GM12878 (cell line): ENCODE results near the gene PPP1R14D. TPM values are rescaled to one million over a fixed set of nuclear protein-coding genes. Genes with fewer than 3 reads are reported as not detected.
A peak's percentile ranks its signal among the peaks of the same experiment; 100 is the strongest.

Experiments used
- ATAC-seq: fragments of 200-7000 bp; cut with Tn5 transposase; 3 replicates; pipeline ENCODE4 v1.9.1; 2020; ENCODE audit warnings: mild to moderate bottlenecking, moderate library complexity
- BruUV-seq: library from RNA; stranded (reverse); fragments of 400-500 nt; replicated peaks from 2 replicates; lab custom pipeline; 2021; lab: Mats Ljungman, UMichigan
- CTCF ChIA-PET: fragments of 300-600 bp; sonication (Branson Sonifier 250); formaldehyde crosslinking; extraction: SDS; loops from one replicate; lab custom pipeline; 2021; ENCODE audit warnings: inconsistent platforms; lab: Yijun Ruan, JAX
- POLR2A ChIA-PET: fragments of 350-600 bp; formaldehyde crosslinking; extraction: SDS; loops from one replicate; lab custom pipeline; 2021; ENCODE audit warnings: inconsistent platforms; lab: Charles Lee
- RAD21 ChIA-PET: fragments of 300-600 bp; sonication (Branson Sonifier 250); formaldehyde crosslinking; loops from one replicate; lab custom pipeline; 2023; ENCODE audit warnings: antibody characterized with exemption; ENCODE audit not compliant: unreplicated experiment; lab: Charles Lee
- SMC1A ChIA-PET: fragments of 300-600 bp; sonication (Branson Sonifier 250); formaldehyde crosslinking; loops from one replicate; lab custom pipeline; 2023; ENCODE audit not compliant: unreplicated experiment, uncharacterized antibody; lab: Charles Lee
- DNase-seq: peaks from one replicate; pipeline ENCODE4 v3.0.0-alpha.2; 2011; ENCODE audit warnings: low read depth, low spot score
- FAIRE-seq: peaks from 3 replicates; lab custom pipeline; 2011; peaks lifted over from hg19 to GRCh38; lab: Jason Lieb, UNC
- H2AFZ ChIP-seq: 2 replicates; pipeline ENCODE4 v1.6.0; 2011; ENCODE audit warnings: low read depth, low read length, control low read depth; ENCODE audit not compliant: control insufficient read depth
- H3K27ac ChIP-seq: 2 replicates; pipeline ENCODE4 v1.5.1; 2011; ENCODE audit warnings: control low read depth; ENCODE audit not compliant: control insufficient read depth, insufficient read depth
- H3K27me3 ChIP-seq, 2 experiments: replicated peaks in 1 of 2; 2 replicates each; pipeline versions ENCODE4 v1.6.0 to v1.6.1; 2011; ENCODE audit warnings: low read length in 1 of 2; ENCODE audit not compliant: control insufficient read depth in 2 of 2, insufficient read depth in 2 of 2
- H3K36me3 ChIP-seq, 2 experiments: 2 replicates each; pipeline ENCODE4 v1.5.1; 2011; ENCODE audit warnings: low read length in 1 of 2; ENCODE audit not compliant: control insufficient read depth in 2 of 2, insufficient read depth in 2 of 2
- H3K4me1 ChIP-seq: 2 replicates; pipeline ENCODE4 v1.6.1; 2011; ENCODE audit warnings: mild to moderate bottlenecking, low read length, moderate library complexity, mixed read lengths; ENCODE audit not compliant: control insufficient read depth, insufficient read depth
- H3K4me2 ChIP-seq: 2 replicates; pipeline ENCODE4 v1.6.0; 2011; ENCODE audit warnings: control low read depth; ENCODE audit not compliant: control insufficient read depth, insufficient read depth
- H3K4me3 ChIP-seq: fragments of 200-600 bp; sonication (generic); 2 replicates; pipeline ENCODE4 v1.5.1; 2016
- H3K79me2 ChIP-seq: 2 replicates; pipeline ENCODE4 v1.6.0; 2011; ENCODE audit warnings: low read length; ENCODE audit not compliant: control insufficient read depth, insufficient read depth
- H3K9ac ChIP-seq: 2 replicates; pipeline ENCODE4 v1.8.0; 2011; ENCODE audit warnings: low read length, control low read depth, mixed read lengths; ENCODE audit not compliant: control insufficient read depth, insufficient read depth
- H3K9me3 ChIP-seq: replicated peaks from 3 replicates; pipeline ENCODE4 v1.5.1; 2011; ENCODE audit warnings: mild to moderate bottlenecking, low read length; ENCODE audit not compliant: control insufficient read depth, insufficient read depth
- H4K20me1 ChIP-seq: 2 replicates; pipeline ENCODE4 v1.6.0; 2011; ENCODE audit not compliant: control insufficient read depth, insufficient read depth
- ASH2L ChIP-seq: fragments of 300-600, 200-600 bp; sonication (generic); IDR thresholded peaks from 2 replicates; pipeline ENCODE4 v1.6.1; 2017; ENCODE audit warnings: low read depth, mild to moderate bottlenecking, borderline replicate concordance
- CBFB ChIP-seq: IDR thresholded peaks from 2 replicates; pipeline ENCODE4 v1.6.1; 2016; ENCODE audit warnings: antibody characterized with exemption, low read depth
- CHD2 ChIP-seq: IDR thresholded peaks from 2 replicates; pipeline ENCODE4 v1.6.1; 2011; ENCODE audit warnings: low read depth, low read length, improper control_type of control experiment, borderline replicate concordance
- CREB1 ChIP-seq: IDR thresholded peaks from 2 replicates; pipeline ENCODE4 v1.6.1; 2012; ENCODE audit warnings: low read depth, mild to moderate bottlenecking, inconsistent platforms
- FOXK2 ChIP-seq: fragments of 450-650 bp; IDR thresholded peaks from 2 replicates; pipeline ENCODE4 v1.6.1; 2017; ENCODE audit warnings: mild to moderate bottlenecking, moderate library complexity
- HCFC1 ChIP-seq: fragments of 150-350 bp; IDR thresholded peaks from 2 replicates; pipeline ENCODE4 v1.6.1; 2014; ENCODE audit warnings: low read length
- IKZF1 ChIP-seq: fragments of 450-650 bp; conservative IDR thresholded peaks from 2 replicates; pipeline ENCODE4 v1.6.1; 2017; ENCODE audit warnings: antibody characterized with exemption, mild to moderate bottlenecking
- JUNB ChIP-seq: IDR thresholded peaks from 2 replicates; pipeline ENCODE4 v1.6.1; 2016; ENCODE audit warnings: antibody characterized with exemption, mild to moderate bottlenecking
- MTA3 ChIP-seq: IDR thresholded peaks from 2 replicates; pipeline ENCODE4 v1.6.1; 2012; ENCODE audit warnings: low read length, inconsistent platforms, borderline replicate concordance
- MYB ChIP-seq: fragments of 150-350 bp; IDR thresholded peaks from 2 replicates; pipeline ENCODE4 v1.6.1; 2014; ENCODE audit warnings: mild to moderate bottlenecking, low read depth, low read length, borderline replicate concordance
- NR2C2 ChIP-seq: IDR thresholded peaks from 2 replicates; pipeline ENCODE4 v1.6.1; 2011; ENCODE audit warnings: borderline replicate concordance, low read depth; ENCODE audit not compliant: control insufficient read depth, insufficient read length
- POU2F2 ChIP-seq: IDR thresholded peaks from 3 replicates; pipeline ENCODE4 v1.6.1; 2011; ENCODE audit warnings: low read depth, mild to moderate bottlenecking, low read length, borderline replicate concordance
- RELA ChIP-seq: fragments of 450-650 bp; IDR thresholded peaks from 2 replicates; pipeline ENCODE4 v1.8.0; 2014; ENCODE audit warnings: borderline replicate concordance; ENCODE audit not compliant: partially characterized antibody
- RELB ChIP-seq: fragments of 450-650 bp; IDR thresholded peaks from 2 replicates; pipeline ENCODE4 v1.6.1; 2017; ENCODE audit warnings: low read depth, mild to moderate bottlenecking, moderate library complexity
- WRNIP1 ChIP-seq: IDR thresholded peaks from 2 replicates; pipeline ENCODE4 v1.6.1; 2011; ENCODE audit warnings: low read depth, low read length, improper control_type of control experiment, borderline replicate concordance
- WGBS: methylation state at CpG from one replicate; pipeline ENCODE4 v1.1.6; 2016; ENCODE audit warnings: low lambda C conversion rate; ENCODE audit not compliant: insufficient replicate concordance, insufficient coverage; ENCODE audit errors: missing lambda C conversion rate; 5-methylcytosine and 5-hydroxymethylcytosine counted together
- in situ Hi-C: fragments of 300-500 bp; cut with MboI; formaldehyde crosslinking; loops from 9 replicates; pipeline ENCODE4 v1.14.3; 2018; ENCODE audit warnings: mixed read lengths
- intact Hi-C: fragments of 100-400 bp; cut with micrococcal nuclease; formaldehyde crosslinking; loops from one replicate; pipeline ENCODE4 v1.14.2; 2022; ENCODE audit not compliant: unreplicated experiment
- polyA plus RNA-seq, 11 experiments: library from polyadenylated mRNA; depleted of rRNA in 4 of 11; unstranded in 6 of 11; stranded (reverse) in 5 of 11; fragments of >200 nt; fragmentation: Nextera tagmentation in 4 of 11; fragmentation: Illumina TruSeq in 1 of 11; extraction: Ambion mirVana in 4 of 11; extraction: Trizol in 1 of 11; gene quantifications; 1 replicate in 1 of 11; 2 replicates in 10 of 11; pipeline versions ENCODE4 v1.2.1 to v1.2.3, GENCODE V29; 2011 to 2016; ENCODE audit warnings: inconsistent platforms in 2 of 11, missing spikeins in 2 of 11, low read depth in 1 of 11
- total RNA-seq, 4 experiments: library from RNA; depleted of rRNA in 3 of 4; stranded (reverse); fragments of >200 nt in 3 of 4; fragmentation: Illumina TruSeq in 1 of 4; extraction: Trizol in 1 of 4; gene quantifications; 2 replicates each; pipeline versions ENCODE4 v1.2.1 to v1.2.3, GENCODE V29; 2013 to 2021
- TF ChIP-seq, protein P1 (sequence below): IDR thresholded peaks from 2 replicates; pipeline ENCODE4 v1.6.1; 2012; ENCODE audit warnings: mild to moderate bottlenecking, low read depth, low read length

The PPP1R14D gene
- total and polyA plus RNA-seq, 10 of the 15 experiments (the other 5 are each of a cell fraction or from before 2014, with no cell fraction given), result 0.10 TPM; not detected in 9

GRCh38 chr15:40870716-40871115 is 42.2 kb upstream of the PPP1R14D start:
- in situ Hi-C loops (no loop called here), intact Hi-C loops (loop anchor here (10.0 kb wide), 1 partner anchor 276 kb away; the partner anchor contains the start of gene KNL1)
- BruUV-seq, result no TSS peak
- DNase-seq (no peak), ATAC-seq (peak; percentile 2; the same call in 2 of the 3 replicates), FAIRE-seq (no peak)
- WGBS, result 100% methylated on average over 1 of the region's 1 CpG
- ChIA-PET SMC1A (interaction anchor here (1.4 to 14.4 kb wide), 7 partner anchors 8 to 69 kb away, joined by 4 to 454 read pairs (median 17); partner anchors contain the start of genes SPINT1 and VPS18), RAD21 (interaction anchor here (0.9 to 14.2 kb wide), 11 partner anchors 15 to 320 kb away, joined by 3 to 551 read pairs (median 4); partner anchors contain the start of genes DNAJC17, RAD51, RPUSD2 and VPS18), CTCF (interaction anchor here (0.6 to 6.0 kb wide), 6 partner anchors 23 to 413 kb away, joined by 3 to 57 read pairs (median 11); partner anchors contain the start of gene VPS18), POLR2A (interaction anchor here (0.6 to 9.5 kb wide), 11 partner anchors 10 to 320 kb away, joined by 3 to 220 read pairs (median 12); partner anchors contain the start of genes C15orf62, SPINT1 and VPS18)
- Histone ChIP-seq H4K20me1 (no peaks in the 10 kb centered on the region), H3K9me3 (no peaks in the 10 kb centered on the region), H3K27me3 (no peaks in the 10 kb centered on the region), H3K4me2 (peak overlapping the region; percentile 89), H3K79me2 (peaks cover 5% of the 10 kb centered on the region), H3K9ac (peak overlapping the region; percentile 30; the same call in 1 of the 2 replicates), H3K27ac (peak overlapping the region; percentile 60), H3K36me3 (no peaks in the 10 kb centered on the region), H2AFZ (no peak overlapping the region), H3K4me3 (no peak overlapping the region), H3K4me1 (peaks cover 30% of the 10 kb centered on the region)
- TF ChIP-seq ASH2L (no peak), CBFB (no peak), WRNIP1 (no peak), JUNB (no peak), CREB1 (no peak), IKZF1 (peak; percentile 41; the same call in 1 of the 2 replicates), POU2F2 (no peak; the same call in 2 of the 3 replicates), MYB (no peak), NR2C2 (no peak), CHD2 (no peak), FOXK2 (no peak), MTA3 (no peak), RELB (peak; percentile 36; the same call in 1 of the 2 replicates), HCFC1 (no peak), RELA (peak; percentile 26)
- TF ChIP-seq, protein P1, sequence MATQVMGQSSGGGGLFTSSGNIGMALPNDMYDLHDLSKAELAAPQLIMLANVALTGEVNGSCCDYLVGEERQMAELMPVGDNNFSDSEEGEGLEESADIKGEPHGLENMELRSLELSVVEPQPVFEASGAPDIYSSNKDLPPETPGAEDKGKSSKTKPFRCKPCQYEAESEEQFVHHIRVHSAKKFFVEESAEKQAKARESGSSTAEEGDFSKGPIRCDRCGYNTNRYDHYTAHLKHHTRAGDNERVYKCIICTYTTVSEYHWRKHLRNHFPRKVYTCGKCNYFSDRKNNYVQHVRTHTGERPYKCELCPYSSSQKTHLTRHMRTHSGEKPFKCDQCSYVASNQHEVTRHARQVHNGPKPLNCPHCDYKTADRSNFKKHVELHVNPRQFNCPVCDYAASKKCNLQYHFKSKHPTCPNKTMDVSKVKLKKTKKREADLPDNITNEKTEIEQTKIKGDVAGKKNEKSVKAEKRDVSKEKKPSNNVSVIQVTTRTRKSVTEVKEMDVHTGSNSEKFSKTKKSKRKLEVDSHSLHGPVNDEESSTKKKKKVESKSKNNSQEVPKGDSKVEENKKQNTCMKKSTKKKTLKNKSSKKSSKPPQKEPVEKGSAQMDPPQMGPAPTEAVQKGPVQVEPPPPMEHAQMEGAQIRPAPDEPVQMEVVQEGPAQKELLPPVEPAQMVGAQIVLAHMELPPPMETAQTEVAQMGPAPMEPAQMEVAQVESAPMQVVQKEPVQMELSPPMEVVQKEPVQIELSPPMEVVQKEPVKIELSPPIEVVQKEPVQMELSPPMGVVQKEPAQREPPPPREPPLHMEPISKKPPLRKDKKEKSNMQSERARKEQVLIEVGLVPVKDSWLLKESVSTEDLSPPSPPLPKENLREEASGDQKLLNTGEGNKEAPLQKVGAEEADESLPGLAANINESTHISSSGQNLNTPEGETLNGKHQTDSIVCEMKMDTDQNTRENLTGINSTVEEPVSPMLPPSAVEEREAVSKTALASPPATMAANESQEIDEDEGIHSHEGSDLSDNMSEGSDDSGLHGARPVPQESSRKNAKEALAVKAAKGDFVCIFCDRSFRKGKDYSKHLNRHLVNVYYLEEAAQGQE, result no peak
